MM.1S (cell line): ENCODE data around the gene UBE2G2.

ENCODE experiments used
- DNase-seq: peaks from one replicate; pipeline ENCODE4 v3.0.0-alpha.2; 2015
- H2AFZ ChIP-seq: fragments of 300-600 bp; sonication (generic); 2 replicates; pipeline ENCODE4 v1.6.0; 2016; ENCODE audit warnings: antibody characterized with exemption, low read length
- H3F3A ChIP-seq: fragments of 300-600 bp; sonication (generic); 2 replicates; pipeline ENCODE4 v1.6.1; 2016; ENCODE audit warnings: mild to moderate bottlenecking, antibody characterized with exemption, low read length, moderate library complexity, mixed read lengths; ENCODE audit not compliant: insufficient read depth
- H3K27ac ChIP-seq: fragments of 300-600 bp; sonication (generic); 2 replicates; pipeline ENCODE4 v1.5.1; 2016; ENCODE audit warnings: mild to moderate bottlenecking, low read length
- H3K27me3 ChIP-seq: fragments of 300-600 bp; sonication (generic); replicated peaks from 2 replicates; pipeline ENCODE4 v1.6.0; 2016; ENCODE audit warnings: low read length; ENCODE audit not compliant: insufficient read depth
- H3K36me3 ChIP-seq: fragments of 300-600 bp; sonication (generic); replicated peaks from 2 replicates; pipeline ENCODE4 v1.6.1; 2016; ENCODE audit warnings: mild to moderate bottlenecking, low read length, mixed read lengths; ENCODE audit not compliant: insufficient read depth
- H3K4me1 ChIP-seq: fragments of 300-600 bp; sonication (generic); 2 replicates; pipeline ENCODE4 v1.6.1; 2016; ENCODE audit warnings: low read length, mixed read lengths
- H3K4me2 ChIP-seq: fragments of 300-600 bp; sonication (generic); 2 replicates; pipeline ENCODE4 v1.6.0; 2016; ENCODE audit warnings: low read depth, low read length
- H3K4me3 ChIP-seq: fragments of 300-600 bp; sonication (generic); 2 replicates; pipeline ENCODE4 v1.5.1; 2016; ENCODE audit warnings: low read length, mixed read lengths
- H3K79me2 ChIP-seq: fragments of 300-600 bp; sonication (generic); 2 replicates; pipeline ENCODE4 v1.6.1; 2016; ENCODE audit warnings: mixed run types, low read length, mixed read lengths
- H3K9ac ChIP-seq: fragments of 300-600 bp; sonication (generic); 2 replicates; pipeline ENCODE4 v1.6.1; 2016; ENCODE audit warnings: low read length, mixed read lengths
- H3K9me2 ChIP-seq: fragments of 300-600 bp; sonication (generic); replicated peaks from 2 replicates; pipeline ENCODE4 v1.6.1; 2016; ENCODE audit warnings: mild to moderate bottlenecking, low read length, mixed read lengths; ENCODE audit not compliant: insufficient read depth
- H3K9me3 ChIP-seq: fragments of 300-600 bp; sonication (generic); replicated peaks from 2 replicates; pipeline ENCODE4 v1.6.1; 2016; ENCODE audit warnings: mild to moderate bottlenecking, low read length, mixed read lengths; ENCODE audit not compliant: insufficient read depth
- H4K20me1 ChIP-seq: fragments of 300-600 bp; sonication (generic); 2 replicates; pipeline ENCODE4 v1.6.1; 2016; ENCODE audit warnings: mild to moderate bottlenecking, low read length, moderate library complexity, mixed read lengths; ENCODE audit not compliant: insufficient read depth
- CTCF ChIP-seq: fragments of 300-600 bp; sonication (generic); IDR thresholded peaks from 2 replicates; pipeline ENCODE4 v1.5.1; 2016; ENCODE audit warnings: antibody characterized with exemption, low read length, mixed read lengths
- EZH2 ChIP-seq: fragments of 300-600 bp; sonication (generic); optimal IDR thresholded peaks from 2 replicates; pipeline ENCODE3; 2017; ENCODE audit warnings: low read depth, mild to moderate bottlenecking, antibody characterized with exemption, low read length, mixed read lengths
- EZH2phosphoT487 ChIP-seq: fragments of 300-600 bp; sonication (generic); IDR thresholded peaks from 2 replicates; pipeline ENCODE4 v1.6.1; 2018; ENCODE audit warnings: antibody characterized with exemption, low read length

Gene UBE2G2

DNA sequence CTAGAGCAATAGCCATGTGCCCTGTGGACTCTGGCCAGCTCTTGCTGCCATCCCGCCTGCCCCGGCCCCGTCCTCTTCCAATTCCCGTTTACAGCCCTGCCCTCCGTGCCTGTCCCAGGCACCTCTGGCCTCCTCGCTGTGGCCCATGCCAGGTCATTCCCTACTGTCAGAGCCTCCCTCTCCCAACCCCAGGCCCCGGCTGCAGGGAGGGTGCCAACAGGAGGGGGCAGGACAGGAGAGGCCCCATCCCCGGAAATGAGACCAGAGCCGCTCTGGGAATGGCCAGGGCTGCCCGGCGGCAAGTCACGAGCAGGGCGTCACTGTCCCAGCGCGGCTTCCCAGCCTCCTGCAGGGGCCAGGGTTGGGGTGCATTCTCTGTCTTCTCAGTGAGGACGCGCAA lies 66.8 kb downstream of the UBE2G2 start:
- DNase-seq, result no peak
- no peaks in the 10 kb centered on the region for H4K20me1 ChIP-seq
- no peak overlapping the region for H2AFZ ChIP-seq
- H3K9me2 ChIP-seq, result no peaks in the 10 kb centered on the region
- no peaks in the 10 kb centered on the region for H3F3A ChIP-seq
- TF ChIP-seq EZH2 (peak; percentile 71), EZH2phosphoT487 (no peak)
- H3K4me1 ChIP-seq, result no peaks in the 10 kb centered on the region
- no peak overlapping the region for H3K4me2 ChIP-seq
- H3K9me3 ChIP-seq, result no peaks in the 10 kb centered on the region
- H3K27me3 ChIP-seq, result peaks cover 97% of the 10 kb centered on the region
- H3K36me3 ChIP-seq, result no peaks in the 10 kb centered on the region
- no peak overlapping the region for H3K9ac ChIP-seq
- H3K4me3 ChIP-seq, result no peak overlapping the region
- H3K27ac ChIP-seq, result no peak overlapping the region
- H3K79me2 ChIP-seq, result no peaks in the 10 kb centered on the region

DNA sequence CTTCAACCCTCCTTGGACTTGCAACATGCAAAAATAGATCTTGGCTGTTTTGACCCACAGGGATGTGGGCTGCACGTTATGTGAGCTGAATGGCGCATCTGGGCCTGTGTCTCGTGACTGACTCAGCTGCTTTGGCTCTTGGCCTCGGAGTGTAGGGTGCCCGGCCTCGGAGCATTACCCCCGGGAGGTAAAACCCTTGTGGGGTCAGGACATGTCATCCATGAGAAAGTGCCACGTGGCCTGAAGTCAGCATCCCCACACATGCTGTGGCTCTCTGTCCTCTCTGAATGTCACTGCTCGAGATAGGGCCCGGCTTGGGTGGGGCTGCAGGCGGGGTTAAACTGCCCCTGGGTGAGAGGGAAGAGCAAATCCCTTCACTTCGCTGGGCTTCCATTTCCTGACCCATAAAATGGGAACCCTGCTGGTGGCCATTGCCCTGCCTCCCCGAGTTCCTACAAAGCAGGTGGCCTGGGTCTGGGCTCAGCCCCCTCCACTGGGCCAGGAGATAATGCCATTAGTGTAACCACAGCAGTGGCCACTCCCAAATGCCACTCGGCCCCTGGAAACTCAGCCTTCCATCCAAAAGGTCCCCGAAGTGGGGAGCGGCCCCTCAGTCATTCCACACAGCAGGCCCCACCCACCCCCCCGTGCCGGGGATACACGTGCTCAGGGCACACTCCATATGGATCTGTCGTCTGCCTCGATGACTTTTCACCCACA lies 67.4 kb downstream of the UBE2G2 start:
- TF ChIP-seq EZH2 (no peak), CTCF (no peak), EZH2phosphoT487 (no peak)
- H3K9ac ChIP-seq, result no peak overlapping the region
- no peaks in the 10 kb centered on the region for H3K4me1 ChIP-seq
- H3K36me3 ChIP-seq, result no peaks in the 10 kb centered on the region
- H3K27me3 ChIP-seq, result peaks cover 97% of the 10 kb centered on the region
- no peak for DNase-seq
- no peaks in the 10 kb centered on the region for H3K9me2 ChIP-seq
- no peak overlapping the region for H3K27ac ChIP-seq
- no peaks in the 10 kb centered on the region for H4K20me1 ChIP-seq
- H3K79me2 ChIP-seq, result no peaks in the 10 kb centered on the region
- no peak overlapping the region for H3K4me2 ChIP-seq
- H3K4me3 ChIP-seq, result no peak overlapping the region
- no peaks in the 10 kb centered on the region for H3F3A ChIP-seq
- H2AFZ ChIP-seq, result no peak overlapping the region
- no peaks in the 10 kb centered on the region for H3K9me3 ChIP-seq

DNA sequence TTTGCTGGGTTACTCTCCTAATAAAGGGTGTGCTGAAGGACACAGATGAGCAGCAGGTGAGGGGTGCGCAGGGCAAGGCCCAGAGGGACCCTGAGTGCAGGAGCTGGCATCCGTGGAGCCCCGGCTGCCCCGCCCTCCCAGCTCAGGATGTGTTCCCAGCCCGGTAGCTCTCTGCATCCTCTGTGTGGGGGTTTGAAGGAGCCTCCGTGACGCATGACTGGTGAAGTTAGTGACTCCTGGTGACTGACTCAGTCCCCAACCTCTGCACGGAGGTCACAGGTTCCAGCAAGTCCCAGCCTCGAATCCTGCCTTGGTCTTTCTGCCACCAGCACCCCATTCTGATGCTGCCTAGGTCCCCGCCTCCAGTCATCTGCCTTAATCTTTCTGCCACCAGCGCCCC lies 68.7 kb downstream of the UBE2G2 start:
- H3K4me3 ChIP-seq, result no peak overlapping the region
- no peaks in the 10 kb centered on the region for H3K36me3 ChIP-seq
- H4K20me1 ChIP-seq, result no peaks in the 10 kb centered on the region
- H3K9me2 ChIP-seq, result no peaks in the 10 kb centered on the region
- no peaks in the 10 kb centered on the region for H3K9me3 ChIP-seq
- H3F3A ChIP-seq, result no peaks in the 10 kb centered on the region
- H3K9ac ChIP-seq, result no peak overlapping the region
- H3K79me2 ChIP-seq, result no peaks in the 10 kb centered on the region
- peaks cover 97% of the 10 kb centered on the region for H3K27me3 ChIP-seq
- TF ChIP-seq CTCF (no peak), EZH2 (no peak), EZH2phosphoT487 (no peak)
- no peak overlapping the region for H2AFZ ChIP-seq
- H3K4me1 ChIP-seq, result no peaks in the 10 kb centered on the region
- H3K4me2 ChIP-seq, result no peak overlapping the region
- no peak for DNase-seq
- H3K27ac ChIP-seq, result no peak overlapping the region

DNA sequence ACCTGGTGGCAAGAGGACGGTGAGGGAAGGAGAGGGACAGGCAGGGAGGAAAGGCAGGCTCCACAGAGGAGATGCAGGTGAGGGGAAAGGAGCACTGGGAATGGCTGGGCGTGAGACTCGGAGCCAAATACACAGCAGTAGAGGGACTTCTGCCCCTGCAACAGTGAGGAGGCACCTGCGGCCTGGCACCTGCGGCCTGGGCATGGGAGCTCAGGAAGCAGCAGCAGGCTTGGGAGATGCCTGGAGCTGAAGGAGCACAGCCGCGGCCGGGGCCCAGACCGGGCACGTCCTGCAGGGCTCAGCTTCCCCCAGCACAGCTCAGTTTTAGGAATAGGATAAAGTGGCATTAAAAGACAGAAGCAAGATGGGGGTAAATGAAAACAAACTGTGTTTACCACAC lies 69.4 kb downstream of the UBE2G2 start:
- TF ChIP-seq EZH2phosphoT487 (no peak), EZH2 (no peak), CTCF (no peak)

More for the DNA sequence above, 69.4 kb downstream of the UBE2G2 start:
- peaks cover 97% of the 10 kb centered on the region for H3K27me3 ChIP-seq
- no peak overlapping the region for H2AFZ ChIP-seq
- no peak overlapping the region for H3K4me2 ChIP-seq
- no peaks in the 10 kb centered on the region for H3K4me1 ChIP-seq
- H3K9ac ChIP-seq, result no peak overlapping the region
- no peak overlapping the region for H3K4me3 ChIP-seq
- no peaks in the 10 kb centered on the region for H3F3A ChIP-seq
- H3K27ac ChIP-seq, result no peak overlapping the region
- DNase-seq, result no peak
- no peaks in the 10 kb centered on the region for H3K79me2 ChIP-seq
- no peaks in the 10 kb centered on the region for H4K20me1 ChIP-seq
- no peaks in the 10 kb centered on the region for H3K9me2 ChIP-seq
- H3K9me3 ChIP-seq, result no peaks in the 10 kb centered on the region
- no peaks in the 10 kb centered on the region for H3K36me3 ChIP-seq
